Fibroblast of pulmonary artery (primary cell): ENCODE results near the gene SIVA1.

Experiments
- DNase-seq: peaks from one replicate; pipeline ENCODE4 v3.0.0-alpha.2; 2010; ENCODE audit warnings: low read depth
- H3K4me3 ChIP-seq: replicated peaks from 2 replicates; pipeline ENCODE4 v1.5.1; 2011; ENCODE audit warnings: low read depth, mild to moderate bottlenecking, control low read depth, low read length, moderate library complexity
- TF ChIP-seq, protein P1 (sequence below): IDR thresholded peaks from 2 replicates; pipeline ENCODE4 v1.5.1; 2011; ENCODE audit warnings: mild to moderate bottlenecking, control low read depth, low read length, inconsistent platforms; ENCODE audit errors: missing control alignments

SIVA1 gene

GRCh38 chr14:104803912-104804410 is 51.0 kb downstream of the SIVA1 start:
- TF ChIP-seq, protein P1, sequence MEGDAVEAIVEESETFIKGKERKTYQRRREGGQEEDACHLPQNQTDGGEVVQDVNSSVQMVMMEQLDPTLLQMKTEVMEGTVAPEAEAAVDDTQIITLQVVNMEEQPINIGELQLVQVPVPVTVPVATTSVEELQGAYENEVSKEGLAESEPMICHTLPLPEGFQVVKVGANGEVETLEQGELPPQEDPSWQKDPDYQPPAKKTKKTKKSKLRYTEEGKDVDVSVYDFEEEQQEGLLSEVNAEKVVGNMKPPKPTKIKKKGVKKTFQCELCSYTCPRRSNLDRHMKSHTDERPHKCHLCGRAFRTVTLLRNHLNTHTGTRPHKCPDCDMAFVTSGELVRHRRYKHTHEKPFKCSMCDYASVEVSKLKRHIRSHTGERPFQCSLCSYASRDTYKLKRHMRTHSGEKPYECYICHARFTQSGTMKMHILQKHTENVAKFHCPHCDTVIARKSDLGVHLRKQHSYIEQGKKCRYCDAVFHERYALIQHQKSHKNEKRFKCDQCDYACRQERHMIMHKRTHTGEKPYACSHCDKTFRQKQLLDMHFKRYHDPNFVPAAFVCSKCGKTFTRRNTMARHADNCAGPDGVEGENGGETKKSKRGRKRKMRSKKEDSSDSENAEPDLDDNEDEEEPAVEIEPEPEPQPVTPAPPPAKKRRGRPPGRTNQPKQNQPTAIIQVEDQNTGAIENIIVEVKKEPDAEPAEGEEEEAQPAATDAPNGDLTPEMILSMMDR = no peak
- no peak for DNase-seq
- H3K4me3 ChIP-seq = no peak overlapping the region

DNA sequence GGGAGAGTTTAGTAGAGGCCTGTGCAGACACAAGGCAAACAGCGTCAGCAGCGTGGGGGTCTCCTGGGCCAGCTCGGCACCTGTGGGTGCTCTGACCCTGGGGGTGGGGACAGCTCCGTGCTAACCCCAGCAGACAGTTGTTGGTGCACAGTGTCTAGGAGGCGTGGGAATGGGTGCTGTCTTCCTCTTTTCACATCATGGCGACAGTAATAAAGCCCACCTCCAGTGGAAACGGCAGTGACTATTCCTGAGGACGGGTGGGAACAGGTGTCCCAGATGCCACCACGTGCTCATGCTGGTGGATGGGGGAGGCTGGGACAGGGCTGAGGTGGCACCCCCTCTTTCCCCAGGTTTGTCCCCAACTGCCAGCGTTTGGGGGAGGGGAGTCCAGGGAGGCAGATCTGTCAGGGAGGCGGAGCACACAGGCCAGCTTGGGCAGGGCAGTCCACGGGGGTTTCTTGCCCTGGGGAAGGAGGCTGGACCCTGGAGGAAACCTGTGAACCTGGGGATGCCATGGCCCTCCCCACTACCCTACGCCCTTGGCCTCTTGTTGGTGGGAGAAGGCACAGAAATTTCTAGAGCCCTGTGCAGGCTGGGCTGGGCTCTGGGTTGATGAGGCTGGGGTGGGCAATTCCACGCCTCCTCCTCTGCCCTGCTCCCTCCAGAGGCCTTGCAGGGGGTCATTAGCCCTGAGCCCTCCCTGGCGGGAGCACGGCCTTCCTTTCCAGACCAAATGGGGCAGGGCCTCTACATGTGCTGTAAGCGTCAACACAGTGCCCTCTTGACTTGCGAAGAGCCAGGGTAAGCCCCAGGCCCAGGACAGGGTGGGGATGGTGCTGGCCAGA is 51.8 kb downstream of the SIVA1 start:
- no peak for DNase-seq
- H3K4me3 ChIP-seq = no peak overlapping the region
- TF ChIP-seq, protein P1 = no peak

DNA sequence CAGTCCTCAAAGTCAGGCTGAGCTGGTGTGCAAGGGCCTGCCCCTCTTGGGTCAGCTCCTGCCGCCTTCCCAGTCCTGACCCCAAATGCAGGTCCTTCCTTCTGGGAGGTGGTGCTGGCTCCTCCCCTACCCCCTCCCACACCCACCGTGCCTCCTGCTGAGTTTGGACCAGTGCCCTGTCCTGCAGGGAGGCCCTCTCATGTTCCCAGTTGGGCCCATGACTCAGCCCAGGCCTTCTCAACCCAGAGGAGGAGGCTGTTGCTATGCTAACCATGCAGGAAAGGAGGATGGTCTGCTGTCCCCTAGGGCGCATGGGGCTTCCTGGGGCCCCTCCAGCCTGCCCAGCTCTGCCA is 52.4 kb downstream of the SIVA1 start:
- peak; percentile 88 for DNase-seq
- H3K4me3 ChIP-seq = no peak overlapping the region

DNA sequence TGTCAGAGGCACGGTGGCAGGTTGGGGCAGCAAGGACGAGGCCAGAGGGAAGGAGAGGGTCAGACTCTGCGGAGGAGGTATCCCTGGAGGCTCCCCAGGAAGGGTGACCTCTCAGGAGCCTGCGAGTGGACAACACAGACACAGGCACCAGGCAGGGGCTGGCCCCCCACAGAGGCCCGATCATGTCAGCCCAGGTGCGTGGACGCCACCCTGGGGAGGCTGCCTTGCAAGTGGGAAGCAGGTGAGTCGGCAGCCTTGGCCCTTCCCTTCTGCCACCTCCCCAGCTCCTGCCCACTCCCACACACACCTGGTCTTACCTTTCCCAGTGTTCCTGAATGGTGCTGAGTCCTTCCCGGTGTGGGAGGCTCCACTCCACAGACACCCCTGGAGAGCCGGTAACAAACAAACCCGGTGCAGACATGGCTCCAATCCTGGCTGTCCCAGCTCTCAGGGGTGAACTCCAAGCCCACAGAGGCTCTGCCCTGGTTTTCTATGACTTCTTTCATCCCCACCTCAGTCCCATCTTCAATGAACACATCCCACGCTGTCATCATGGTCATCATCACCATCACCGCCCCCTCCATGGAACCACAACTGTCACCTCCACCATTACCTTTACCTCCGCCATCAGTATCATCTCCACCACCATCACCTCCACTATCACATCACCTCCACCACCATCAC is 53.1 kb downstream of the SIVA1 start:
- no peak overlapping the region for H3K4me3 ChIP-seq
- no peak for DNase-seq
- TF ChIP-seq, protein P1 = no peak

More for the DNA sequence above, 52.4 kb downstream of the SIVA1 start:
- TF ChIP-seq, protein P1 = no peak

- DNase-seq = no peak
- TF ChIP-seq, protein P1 = no peak
- H3K4me3 ChIP-seq = no peak overlapping the region
Observed at GRCh38 chr14:104806625-104807465, 53.9 kb downstream of the SIVA1 start.

- DNase-seq = no peak
- TF ChIP-seq, protein P1 = no peak
- no peak overlapping the region for H3K4me3 ChIP-seq
Observed at GRCh38 chr14:104808456-104808855, 55.5 kb downstream of the SIVA1 start.
